HG03457 (cell line): ENCODE results near the gene SLC35E2B.
A peak's percentile ranks its signal among the peaks of the same experiment; 100 is the strongest.
"Not testable (repeated sequence)": the region's sequence is repeated elsewhere in the genome, so short reads cannot be mapped to it uniquely, and the experiment has no call there.

Experiments used
- ATAC-seq: cut with Tn5 transposase; IDR thresholded peaks from one replicate; pipeline ENCODE4 v1.9.1; 2021; ENCODE audit warnings: moderate number of reproducible peaks; ENCODE audit not compliant: unreplicated experiment

The SLC35E2B gene

DNA sequence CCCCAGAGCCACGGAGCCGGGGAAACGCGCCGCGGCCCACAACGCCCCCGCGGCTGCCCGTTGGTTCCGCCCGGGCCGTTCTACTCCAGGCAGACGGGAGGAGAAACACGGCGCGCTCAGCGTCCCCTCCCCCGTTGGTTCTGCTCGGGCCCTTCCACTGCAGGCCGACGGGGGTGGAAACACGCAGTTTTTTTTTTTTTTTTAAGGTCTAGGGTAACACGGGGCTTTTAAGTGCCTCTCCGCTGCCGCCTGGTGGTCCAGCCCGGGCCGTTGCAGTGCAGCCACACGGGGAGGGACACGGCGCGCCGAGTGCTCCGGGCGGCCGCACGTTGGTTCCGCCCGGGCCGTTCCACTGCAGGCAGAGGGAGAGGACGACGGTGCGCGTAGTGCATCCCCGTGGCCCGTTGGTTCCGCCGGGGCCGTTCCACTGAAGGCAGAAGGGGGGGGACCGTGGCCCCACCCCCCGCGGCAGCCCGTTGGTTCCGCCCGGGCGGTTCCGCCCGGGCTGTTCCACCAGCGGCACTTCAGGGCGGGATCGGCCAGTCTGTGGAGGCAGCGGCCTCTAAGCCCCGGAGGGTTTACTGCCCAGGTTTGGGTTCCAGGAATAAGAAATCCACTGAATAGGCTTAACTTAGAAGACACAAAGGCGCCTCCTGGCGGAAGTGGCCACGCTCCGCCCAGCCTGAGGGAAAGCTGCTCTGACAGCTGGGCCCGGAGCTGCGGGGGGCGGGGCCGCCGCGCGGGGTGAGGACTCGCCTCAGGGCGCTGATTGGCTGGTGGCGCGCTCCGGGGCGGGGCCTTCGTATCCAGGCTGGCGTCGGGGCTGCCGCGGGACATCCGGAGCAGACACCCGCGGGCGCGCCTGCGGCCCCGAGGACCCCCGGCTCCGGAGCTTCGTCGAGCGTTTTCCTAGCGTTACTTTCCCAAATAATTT lies at the start of gene SLC35E2B:
Gene SLC35E2B (minus strand): TSS at position 82 of the 934 bp plus-strand sequence. CDS start 16,096 bp downstream, outside the sequence.
- peak; percentile 63 for ATAC-seq

DNA sequence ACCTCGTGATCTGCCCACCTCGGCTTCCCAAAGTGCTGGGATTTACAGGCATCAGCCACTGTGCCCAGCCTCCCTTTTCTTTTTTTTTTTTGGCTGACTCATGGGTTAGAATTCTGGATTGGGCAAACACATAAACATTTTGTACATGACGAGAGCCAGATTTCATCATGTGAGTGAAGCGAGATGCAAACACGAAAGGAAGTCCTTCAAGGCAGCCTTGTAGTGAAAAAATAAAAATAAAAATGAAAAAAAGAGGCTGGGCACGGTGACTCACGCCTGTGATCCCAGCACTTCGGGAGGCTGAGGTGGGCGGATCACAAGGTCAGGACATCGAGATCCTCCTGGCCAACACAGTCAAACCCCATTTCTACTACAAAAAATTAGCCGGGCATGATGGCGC lies 48.4 kb upstream of the SLC35E2B start:
- not testable (repeated sequence) for ATAC-seq

DNA sequence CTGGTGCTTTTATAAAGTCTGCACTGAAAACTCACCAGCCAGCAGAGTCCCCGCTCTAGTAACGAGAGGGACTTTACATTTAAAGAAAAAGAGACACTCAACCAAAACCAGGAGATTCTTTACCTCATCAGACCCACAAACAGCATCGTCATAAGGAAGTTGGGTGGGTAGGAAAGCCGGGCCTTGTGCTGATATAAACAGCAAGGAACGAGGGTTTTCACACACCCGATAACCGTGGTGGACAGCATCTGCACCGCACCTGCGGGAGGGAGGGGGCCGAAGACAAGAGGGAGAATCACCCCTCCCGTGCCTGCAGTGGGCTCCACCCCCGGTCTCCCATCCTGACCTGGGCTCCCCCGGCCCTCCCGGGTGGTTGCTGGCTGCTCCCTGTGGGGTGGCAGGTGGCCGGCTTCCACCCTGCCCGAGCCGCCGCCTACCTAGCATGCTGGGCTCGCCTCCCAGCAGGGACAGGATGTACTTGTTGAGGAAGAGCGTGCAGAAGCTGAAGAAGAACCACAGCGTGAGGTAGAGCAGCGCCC lies 46.3 kb upstream of the SLC35E2B start:
- not testable (repeated sequence) for ATAC-seq

DNA sequence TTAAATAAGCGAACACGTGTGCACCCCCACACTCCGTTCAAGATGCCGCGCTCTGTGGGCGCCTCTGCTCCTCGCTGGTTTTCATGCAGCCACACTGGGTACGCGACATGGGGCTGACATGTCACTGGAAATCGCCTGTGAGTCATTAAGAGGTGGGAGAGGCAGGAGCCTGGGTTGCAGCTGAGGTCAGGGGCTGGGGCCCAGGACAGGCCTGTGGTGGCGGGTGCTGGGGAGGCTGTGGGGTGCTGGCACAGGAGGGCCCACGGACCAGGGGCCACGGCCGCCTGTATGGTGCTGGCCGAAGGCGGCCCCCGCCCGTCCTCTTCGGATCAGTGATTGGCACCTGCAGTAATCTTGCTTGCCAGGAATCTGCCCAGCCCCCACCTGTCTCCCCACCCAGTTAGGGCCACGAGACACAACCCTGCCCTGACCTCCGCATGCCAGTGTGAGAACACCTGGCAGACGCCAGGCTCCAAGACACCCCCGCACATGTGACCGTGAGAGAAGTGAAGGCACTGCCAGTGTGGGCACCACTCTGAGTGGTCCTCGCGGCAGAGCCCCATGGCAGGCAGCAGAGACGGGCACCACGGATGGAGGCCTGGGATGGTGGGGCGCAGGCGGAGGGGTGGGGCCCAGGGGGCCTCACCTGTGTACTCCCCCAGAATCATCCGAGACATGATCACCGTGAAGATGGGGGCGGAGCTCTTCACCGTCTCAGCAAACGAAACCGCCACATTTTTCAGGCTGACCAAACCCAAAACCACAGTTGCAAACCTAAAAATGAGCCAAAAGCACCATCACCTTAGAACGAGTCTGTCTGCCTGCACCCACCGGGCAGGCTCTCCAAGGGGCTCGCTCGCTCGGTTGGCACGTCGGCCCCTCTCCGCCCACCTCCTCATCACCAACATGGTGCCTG lies 45.3 kb upstream of the SLC35E2B start:
- not testable (repeated sequence) for ATAC-seq

DNA sequence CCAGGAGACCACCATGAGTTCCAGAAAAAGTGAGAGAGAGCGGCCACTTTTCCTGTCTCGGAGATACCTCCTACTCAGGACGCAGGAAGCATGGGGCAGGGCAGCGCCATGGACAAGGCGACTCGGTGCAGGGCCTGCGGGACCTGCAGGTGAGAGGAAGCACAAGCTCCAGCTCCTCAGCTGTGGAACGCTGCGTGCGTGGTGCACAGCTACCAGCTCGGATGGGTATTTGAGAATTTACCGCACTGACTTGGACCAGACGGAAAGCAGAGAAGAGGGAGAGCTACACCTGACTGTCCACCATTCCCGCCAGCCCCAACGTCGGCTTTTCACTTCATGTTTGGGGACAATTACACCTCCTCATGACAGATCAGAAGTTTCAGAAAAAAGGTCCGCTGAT lies 39.8 kb upstream of the SLC35E2B start:
- ATAC-seq: no peak

DNA sequence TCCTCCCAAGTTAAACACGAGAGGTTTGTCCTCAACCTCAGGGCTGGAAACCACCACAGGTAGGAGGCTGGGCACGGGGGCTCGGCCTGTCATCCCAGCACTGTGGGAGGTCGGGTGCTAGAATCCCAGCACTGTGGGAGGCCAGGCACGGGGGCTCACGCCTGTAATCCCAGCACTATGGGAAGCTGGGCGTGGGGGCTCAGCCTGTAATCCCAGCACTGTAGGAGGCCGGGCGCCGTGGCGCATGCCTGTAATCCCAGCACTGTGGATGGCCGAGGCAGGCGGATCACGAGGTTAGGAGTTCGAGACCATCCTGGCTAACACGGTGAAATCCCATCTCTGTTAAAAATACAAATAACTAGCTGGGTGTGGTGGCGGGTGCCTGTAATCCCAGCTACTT lies 38.3 kb upstream of the SLC35E2B start:
- no peak for ATAC-seq

DNA sequence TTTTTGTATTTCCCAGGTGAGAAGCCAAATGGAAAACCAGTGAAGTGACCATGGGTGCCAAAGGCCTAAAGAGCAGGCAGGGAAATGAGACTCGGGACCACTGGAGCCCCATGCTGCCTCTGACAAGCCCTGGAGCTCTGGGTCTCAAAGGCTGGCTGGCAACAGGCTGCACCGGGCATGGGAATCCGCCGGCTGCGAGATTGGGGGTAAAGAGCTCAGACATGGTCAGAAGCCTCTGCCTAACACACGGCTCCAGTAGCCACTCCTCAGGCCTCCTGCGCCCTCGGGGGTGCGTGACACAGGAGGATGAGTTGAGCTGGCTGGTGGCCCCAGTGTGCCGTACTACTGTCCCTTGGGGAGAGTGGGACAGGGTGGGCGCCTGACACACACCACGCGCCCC lies 37.6 kb upstream of the SLC35E2B start:
- not testable (repeated sequence) for ATAC-seq

DNA sequence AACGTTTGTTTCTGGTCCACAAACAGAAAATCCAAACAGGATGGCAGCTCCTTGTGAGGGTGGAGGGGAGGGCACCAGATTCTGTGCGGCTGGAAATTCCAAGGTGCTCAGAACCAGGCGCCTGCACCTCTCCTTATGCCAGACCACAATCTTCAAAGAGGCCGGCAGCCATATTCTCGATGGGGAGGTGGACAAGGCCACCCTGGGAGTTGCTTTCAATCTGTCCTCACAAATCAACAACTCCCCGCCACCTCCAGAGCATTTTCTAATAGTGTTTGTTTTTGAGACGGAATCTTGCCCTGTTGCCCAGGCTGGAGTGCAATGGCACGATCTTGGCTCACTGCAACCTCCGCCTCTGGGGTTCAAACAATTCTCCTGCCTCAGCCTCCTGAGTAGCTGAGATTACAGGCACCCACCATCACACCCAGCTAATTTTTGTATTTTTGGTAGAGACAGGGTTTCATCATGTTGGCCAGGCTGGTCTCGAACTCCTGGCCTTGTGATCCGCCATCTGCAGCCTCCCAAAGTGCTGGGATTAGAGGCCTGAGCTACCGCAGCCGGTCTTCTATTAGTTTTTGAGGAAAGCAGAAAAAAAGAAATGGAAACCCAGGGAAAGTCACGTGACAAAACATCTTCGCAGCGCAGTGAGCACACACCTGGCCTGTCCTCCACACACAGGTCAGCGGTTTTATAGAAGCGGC lies 36.7 kb upstream of the SLC35E2B start:
- not testable (repeated sequence) for ATAC-seq

DNA sequence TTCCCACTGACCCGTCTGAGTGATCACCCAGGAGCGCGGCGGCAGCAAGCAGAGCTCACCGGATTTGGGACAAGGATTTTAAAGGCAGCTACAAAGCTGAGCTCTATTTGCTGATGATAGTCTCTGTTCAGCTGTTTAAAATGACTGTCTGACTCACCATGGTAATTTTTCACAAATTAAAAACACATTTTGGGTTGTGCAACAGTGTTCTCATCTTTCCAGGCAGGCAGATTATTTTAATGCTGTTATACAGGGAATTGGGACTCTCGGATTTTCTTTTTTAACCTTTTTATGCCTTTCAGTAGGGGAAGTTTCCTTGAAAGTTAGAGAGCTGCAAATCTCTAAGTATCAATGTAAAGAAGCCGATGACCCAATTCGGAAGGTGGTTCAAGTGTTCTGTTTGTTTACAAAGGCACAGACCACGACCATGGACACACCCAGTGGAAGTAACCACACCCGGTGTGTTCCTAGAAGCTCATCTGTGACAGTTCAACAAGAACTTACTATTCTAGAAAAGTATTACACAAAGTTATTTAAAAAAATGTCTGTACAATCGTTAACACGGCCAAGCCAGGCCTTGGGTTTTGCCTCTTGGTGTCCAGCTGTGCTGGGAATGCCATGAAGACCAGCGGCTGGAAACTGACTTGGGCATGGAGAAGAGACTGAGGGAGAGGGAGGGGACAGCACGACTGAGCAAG lies 35.9 kb upstream of the SLC35E2B start:
- ATAC-seq: not testable (repeated sequence)

DNA sequence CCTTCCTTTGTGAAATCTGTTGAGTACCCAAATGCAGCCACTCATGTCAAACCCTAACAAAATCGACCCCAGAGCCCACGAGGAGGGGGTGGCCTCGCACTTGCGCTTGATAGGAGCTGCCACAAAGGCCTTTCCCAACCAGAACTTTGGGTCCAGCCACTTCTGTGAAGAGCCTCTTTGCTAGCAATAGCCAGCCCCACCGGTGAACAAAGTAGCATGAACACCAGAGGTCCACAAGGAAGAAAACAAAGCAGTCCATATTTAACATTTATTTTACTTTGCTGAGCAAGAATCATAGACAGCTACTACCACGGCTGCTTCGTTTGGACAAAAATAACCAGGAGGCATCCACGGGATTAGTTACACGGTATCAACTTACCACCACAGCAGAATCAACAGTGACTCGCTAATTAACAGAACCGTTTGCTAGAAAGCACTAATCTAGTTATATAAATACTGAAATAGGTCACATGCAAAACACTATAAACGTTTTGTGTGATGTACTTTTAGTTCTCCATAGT lies 34.6 kb upstream of the SLC35E2B start:
- ATAC-seq: not testable (repeated sequence)

DNA sequence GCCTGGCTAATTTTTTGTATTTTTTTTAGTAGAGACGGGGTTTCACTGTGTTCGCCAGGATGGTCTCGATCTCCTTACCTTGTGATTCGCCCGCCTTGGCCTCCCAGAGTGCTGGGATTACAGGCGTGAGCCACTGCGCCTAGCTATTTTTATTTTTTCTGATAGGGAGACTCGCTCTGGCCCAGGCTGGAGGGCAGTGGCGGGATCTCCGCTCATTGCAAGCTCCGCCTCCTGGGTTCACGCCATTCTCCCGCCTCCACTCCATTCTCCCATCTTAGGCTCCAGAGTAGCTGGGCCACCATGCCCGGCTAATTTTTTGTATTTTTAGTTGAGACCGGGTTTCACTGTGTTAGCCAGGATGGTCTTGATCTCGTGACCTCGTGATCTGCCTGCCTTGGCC lies 33.5 kb upstream of the SLC35E2B start:
- ATAC-seq: not testable (repeated sequence)

DNA sequence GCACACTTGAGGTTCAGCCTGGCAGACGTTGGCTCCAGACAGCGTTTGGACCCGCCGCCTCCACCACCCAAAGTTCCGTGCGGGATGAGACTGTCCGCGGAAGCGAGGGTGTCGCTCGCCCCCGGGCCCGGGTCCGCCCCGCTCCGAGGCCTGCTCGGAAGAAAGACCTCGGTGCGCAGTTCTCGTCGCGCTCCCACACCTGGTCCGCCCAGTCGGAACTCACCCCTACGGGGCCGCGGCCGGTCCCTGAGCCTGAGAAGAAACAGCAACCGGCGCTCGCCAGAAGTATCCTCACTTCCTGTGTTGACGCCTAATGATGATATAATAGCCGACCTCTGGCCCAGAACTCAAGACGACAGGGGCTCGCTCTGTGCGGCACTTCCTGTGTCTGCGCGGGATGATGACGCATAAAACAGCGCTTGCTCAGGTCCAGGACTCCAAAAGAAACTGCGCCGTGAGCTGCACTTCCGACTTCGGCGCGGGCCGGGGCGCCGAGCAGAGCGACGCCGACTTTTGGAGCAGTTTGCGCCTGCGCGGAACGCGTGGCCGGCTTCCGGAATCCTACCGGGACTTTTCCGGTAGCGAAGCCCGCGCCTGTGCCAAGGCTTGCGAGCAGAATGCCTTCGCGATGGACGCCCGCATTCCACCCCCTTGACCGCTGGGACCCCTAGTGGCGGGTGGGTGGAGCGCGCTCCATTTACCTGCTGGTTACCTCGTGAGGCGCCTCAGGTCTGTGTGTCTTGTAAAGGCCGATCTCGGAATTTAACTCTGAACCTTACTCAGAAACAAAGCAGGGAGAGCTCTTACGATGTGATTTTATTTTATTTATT lies 31.7 kb upstream of the SLC35E2B start, which contains the start of gene CDK11A:
Gene CDK11A (minus strand): TSS at position 323 of the 830 bp plus-strand sequence. CDS start 1,539 bp downstream, outside the sequence.
- peak; percentile 77 for ATAC-seq

DNA sequence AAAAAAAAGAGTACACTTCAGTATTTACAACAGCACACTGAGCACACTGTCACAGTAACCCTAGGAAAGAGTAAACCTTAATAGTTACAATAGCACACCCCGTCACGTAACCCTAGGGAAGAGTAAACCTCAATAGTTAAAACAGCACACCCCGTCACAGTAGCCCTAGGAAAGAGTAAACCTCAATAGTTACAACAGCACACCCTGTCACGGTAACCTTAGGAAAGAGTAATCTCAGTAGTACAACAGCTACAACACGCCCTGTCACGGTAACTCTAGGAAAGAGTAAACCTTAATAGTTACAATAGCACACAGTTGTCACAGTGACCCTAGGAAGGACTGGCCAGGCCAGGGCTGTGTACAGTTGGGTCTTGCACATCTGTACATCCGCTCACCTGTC lies 28.6 kb upstream of the SLC35E2B start:
- ATAC-seq: no peak

DNA sequence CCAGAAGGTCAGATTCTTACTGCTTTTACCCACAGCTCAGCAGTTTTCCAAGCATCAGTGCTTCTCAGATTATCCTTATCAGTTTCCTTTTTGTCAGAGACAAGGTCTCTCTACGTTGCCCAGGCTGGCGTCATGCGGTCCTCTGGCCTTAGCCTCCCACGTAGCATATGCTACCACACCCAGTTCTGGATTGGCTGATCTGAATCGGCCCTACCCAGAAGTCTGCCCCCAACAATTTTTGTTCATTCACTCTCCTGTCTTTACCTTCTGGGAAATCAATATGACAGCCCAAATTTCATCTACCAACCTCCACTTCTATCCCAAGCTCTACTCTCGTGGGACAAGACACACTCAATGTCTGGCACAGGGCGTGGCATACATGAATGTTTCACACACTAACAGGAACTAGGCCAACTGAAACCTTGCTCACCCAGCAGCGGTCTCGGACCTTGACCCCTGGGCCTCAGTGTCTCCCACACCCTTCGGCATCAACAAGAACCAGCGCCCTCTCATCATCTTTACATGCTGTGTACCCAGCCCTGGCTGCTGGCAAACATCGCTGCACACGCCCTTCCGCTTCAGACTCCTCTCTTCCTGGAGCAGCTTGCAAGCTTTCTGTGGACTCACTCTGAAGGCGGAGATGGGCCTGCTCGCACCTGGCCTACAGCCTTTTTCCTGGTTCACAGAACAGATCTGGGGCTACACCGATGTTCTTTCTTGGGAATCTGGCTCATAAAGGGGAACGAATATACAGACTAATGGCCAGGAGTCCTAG lies 22.7 kb upstream of the SLC35E2B start:
- not testable (repeated sequence) for ATAC-seq

DNA sequence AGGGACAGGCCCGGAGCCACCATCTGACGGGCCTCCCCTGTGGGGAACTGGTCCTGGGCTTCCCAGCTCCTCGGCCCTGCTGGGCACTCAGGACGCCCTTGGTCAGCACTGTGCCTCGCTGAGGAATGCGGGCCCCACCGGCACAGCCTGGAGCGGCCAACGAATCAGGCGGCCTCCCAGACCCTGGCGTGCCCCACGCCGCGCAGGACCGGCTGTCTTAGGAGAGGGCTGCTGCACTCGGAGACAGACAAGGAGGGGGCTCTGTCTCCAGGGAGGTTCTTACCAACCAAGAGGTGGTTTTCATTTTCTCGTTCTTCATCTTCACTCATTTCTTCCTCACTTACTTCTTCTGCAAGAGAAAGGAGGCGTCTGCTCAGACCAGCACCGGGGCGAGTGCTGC lies 15.3 kb upstream of the SLC35E2B start:
- ATAC-seq: not testable (repeated sequence)

DNA sequence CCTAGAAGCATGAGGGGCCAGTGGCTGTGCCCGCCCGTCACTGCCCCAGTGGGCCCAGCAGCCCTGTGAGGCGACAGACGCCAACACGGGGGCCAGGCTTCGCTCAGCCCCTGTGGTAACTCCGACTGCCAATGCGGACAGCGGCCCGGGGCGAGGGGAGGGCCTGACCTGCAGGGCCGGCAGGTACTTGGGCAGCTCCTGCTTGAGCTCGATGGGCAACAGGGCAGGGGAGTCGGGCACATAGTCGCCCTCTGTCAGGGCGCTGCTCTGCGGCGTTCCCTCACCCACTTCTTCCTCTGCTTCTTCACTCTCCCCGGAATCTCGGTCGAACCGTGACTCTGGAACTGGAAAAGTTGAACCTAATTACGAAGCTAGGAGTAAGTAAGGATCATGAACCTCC lies 14.6 kb upstream of the SLC35E2B start:
- ATAC-seq: not testable (repeated sequence)

DNA sequence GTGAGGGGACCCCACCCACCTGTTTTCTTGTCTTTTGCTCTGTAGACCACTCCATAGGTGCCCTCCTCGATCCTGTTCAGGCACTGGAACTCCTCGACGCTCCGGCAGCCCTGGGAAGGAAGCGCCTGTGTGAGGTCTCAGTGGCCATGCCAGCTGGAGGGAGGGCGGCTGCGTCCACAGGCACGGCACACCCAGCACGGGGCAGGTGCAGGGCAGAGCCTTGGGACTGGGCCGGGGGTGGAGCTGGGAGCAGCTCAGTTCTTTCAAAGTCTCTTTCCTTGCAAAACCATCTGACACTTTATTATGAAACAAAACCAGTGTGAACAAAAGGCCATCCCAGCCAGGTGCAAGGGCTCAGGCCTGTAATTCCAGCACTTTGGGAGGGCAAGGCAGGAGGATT lies 13.0 kb upstream of the SLC35E2B start:
- not testable (repeated sequence) for ATAC-seq
